Epithelial cell of esophagus (primary cell): ENCODE data around the gene PRR22.

ENCODE experiments used
- DNase-seq: peaks from one replicate; pipeline ENCODE4 v3.0.0; 2010; ENCODE audit warnings: low read depth
- H3K4me3 ChIP-seq: 2 replicates; pipeline ENCODE4 v1.5.1; 2011; ENCODE audit warnings: mild to moderate bottlenecking, low read length, control low read depth
- CTCF ChIP-seq: IDR thresholded peaks from 2 replicates; pipeline ENCODE4 v1.5.1; 2011; ENCODE audit warnings: low read depth, mild to moderate bottlenecking, low read length, control low read depth, inconsistent platforms; ENCODE audit not compliant: insufficient read depth; ENCODE audit errors: missing control alignments

Gene PRR22

GRCh38 chr19:5773276-5773675 lies 11.3 kb downstream of the PRR22 start:
- TF ChIP-seq CTCF: no peak
- DNase-seq: no peak
- no peak overlapping the region for H3K4me3 ChIP-seq

DNA sequence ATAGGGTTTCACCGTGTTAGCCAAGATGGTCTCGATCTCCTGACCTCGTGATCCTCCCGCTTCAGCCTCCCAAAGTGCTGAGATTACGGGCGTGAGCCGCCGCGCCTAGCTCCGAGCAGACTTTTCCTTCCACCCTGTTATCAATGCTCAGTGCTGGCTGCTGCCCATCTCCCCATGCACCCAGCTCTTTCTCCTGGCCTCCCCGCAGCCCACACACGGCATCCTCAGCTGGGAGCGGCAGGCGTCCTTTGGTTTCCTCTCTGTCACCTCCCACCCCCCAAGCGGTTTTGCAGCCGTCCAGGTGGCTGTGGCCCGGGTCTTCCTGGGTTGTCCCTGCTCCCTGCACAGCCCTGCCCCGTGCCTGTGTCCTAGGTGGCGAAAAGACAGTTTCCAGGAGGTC lies 12.1 kb downstream of the PRR22 start:
- no peak for TF ChIP-seq CTCF
- no peak overlapping the region for H3K4me3 ChIP-seq
- no peak for DNase-seq

DNA sequence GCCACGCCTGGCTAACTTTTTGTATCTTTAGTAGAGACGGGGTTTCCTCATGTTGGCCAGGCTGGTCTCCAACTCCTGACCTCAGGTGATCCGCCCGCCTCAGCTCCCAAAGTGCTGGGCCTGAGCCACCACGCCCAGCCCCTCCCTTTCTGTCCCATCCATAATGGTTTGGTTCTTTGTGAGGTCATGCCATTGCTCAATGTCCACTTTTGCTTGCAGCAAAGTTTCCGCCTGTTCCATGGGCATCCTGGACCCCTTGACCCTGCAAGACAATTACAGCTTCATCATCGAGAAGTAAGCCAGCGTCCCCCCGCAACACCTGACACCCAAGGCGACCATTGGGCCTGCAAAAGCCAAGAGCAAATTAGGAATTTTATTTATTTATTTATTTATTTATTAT lies 16.6 kb downstream of the PRR22 start:
- no peak for TF ChIP-seq CTCF
- H3K4me3 ChIP-seq: no peak overlapping the region
- no peak for DNase-seq

DNA sequence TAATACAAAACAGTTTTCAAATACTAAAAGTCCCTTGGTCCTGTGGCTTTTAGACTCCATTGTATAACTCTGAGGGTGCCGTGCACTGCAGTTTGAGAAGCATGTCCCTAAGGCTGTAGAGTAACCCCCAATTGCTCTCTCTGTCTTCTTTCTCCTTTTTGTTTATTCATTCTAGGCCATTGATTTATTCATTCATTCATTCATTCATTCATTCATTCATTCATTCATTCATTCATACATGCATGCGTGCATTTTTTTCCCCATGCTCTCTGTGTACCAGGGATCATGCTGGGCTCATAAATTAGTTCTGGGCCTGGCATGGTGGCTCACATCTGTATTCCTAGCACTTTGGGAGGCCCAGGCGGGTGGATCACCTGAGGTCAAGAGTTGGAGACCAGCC lies 19.3 kb downstream of the PRR22 start:
- H3K4me3 ChIP-seq: no peak overlapping the region
- DNase-seq: no peak
- no peak for TF ChIP-seq CTCF

DNA sequence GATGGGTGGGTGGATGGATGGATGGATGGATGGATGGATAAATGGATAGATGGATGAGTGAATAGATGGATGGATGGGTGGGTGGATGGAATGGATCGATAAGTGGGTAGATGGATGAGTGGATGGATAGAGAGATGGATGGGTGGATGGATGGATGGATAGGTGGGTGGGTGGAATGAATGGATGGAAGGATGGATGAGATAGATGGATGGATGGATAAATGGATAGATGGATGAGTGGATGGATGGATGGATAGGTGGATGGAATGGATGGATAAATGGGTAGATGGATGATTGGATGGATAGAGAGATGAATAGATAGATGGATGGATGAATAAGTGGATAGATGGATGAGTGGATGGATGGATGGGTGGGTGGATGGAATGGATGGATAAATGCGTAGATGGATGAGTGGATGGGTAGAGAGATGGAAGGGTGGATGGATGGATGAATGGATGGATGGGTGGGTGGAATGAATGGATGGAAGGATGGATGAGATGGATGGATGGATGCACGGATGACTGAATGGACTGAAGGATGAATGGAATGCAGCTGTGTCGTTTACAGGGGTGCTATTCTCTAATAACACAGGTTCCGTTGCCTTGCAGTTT lies 21.8 kb downstream of the PRR22 start:
- no peak for TF ChIP-seq CTCF
- no peak for DNase-seq
- no peak overlapping the region for H3K4me3 ChIP-seq

GRCh38 chr19:5753743-5754142 lies 30.8 kb downstream of the PRR22 start:
- TF ChIP-seq CTCF: no peak
- no peak for DNase-seq
- H3K4me3 ChIP-seq: no peak overlapping the region

DNA sequence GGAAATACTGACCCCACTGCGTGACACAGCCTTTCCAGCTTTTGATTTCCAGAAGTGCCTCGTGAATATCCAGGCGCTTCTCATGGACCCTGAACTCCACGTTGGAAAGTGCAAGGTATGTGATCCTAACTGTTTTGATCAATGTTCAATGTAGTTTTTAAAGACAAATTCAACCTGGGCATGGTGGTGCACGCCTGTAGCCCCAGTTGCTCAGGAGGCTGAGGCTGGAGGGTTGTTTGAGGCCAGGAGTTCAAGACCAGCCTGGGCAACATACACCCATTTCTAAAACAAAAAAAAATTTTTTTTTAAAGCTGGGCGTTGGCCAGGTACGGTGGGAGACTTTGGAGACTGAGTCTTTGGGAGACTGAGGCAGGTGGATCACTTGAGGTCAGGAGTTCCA lies 32.8 kb downstream of the PRR22 start:
- TF ChIP-seq CTCF: no peak
- DNase-seq: no peak
- no peak overlapping the region for H3K4me3 ChIP-seq
